Endothelial cell of umbilical vein (primary cell): ENCODE results near the gene TRIM34. TPM values are rescaled to one million over a fixed set of nuclear protein-coding genes. Genes with fewer than 3 reads are reported as not detected.

Source experiments
- BruUV-seq: library from RNA; stranded (reverse); fragments of 400-500 nt; replicated peaks from 2 replicates; lab custom pipeline; 2021; lab: Mats Ljungman, UMichigan
- CTCF ChIA-PET: fragments of 300-600, 350-600 bp; sonication (Branson Sonifier 250); formaldehyde crosslinking; loops from one replicate; lab custom pipeline; 2021; ENCODE audit warnings: antibody characterized with exemption, inconsistent platforms; lab: Charles Lee
- POLR2A ChIA-PET: fragments of 300-600, 350-600 bp; sonication (Branson Sonifier 250); formaldehyde crosslinking; loops from one replicate; lab custom pipeline; 2021; ENCODE audit warnings: antibody characterized with exemption, inconsistent platforms; lab: Charles Lee
- DNase-seq: peaks from one replicate; pipeline ENCODE4 v3.0.0-alpha.2; 2011; ENCODE audit warnings: low read depth, low spot score
- FAIRE-seq: peaks from 2 replicates; lab custom pipeline; 2011; peaks lifted over from hg19 to GRCh38; lab: Jason Lieb, UNC
- H2AFZ ChIP-seq: 2 replicates; pipeline ENCODE4 v1.6.0; 2012; ENCODE audit warnings: low read depth, low read length, control low read depth, inconsistent platforms
- H3K27ac ChIP-seq: 2 replicates; pipeline ENCODE4 v1.5.1; 2011; ENCODE audit warnings: low read depth, mild to moderate bottlenecking, control low read depth, low read length, moderate library complexity; ENCODE audit not compliant: insufficient read depth
- H3K27me3 ChIP-seq, 2 experiments: 2 replicates each; pipeline versions ENCODE4 v1.6.0 to v1.6.1; 2011; ENCODE audit warnings: low read length in 2 of 2, mixed read lengths in 1 of 2; ENCODE audit not compliant: control insufficient read depth in 2 of 2, insufficient read depth in 2 of 2
- H3K36me3 ChIP-seq, 2 experiments: 2 replicates in 1 of 2; 3 replicates in 1 of 2; pipeline ENCODE4 v1.5.1; 2011; ENCODE audit warnings: low read length in 2 of 2, mild to moderate bottlenecking in 1 of 2, moderate library complexity in 1 of 2; ENCODE audit not compliant: control insufficient read depth in 2 of 2, insufficient read depth in 2 of 2; ENCODE audit errors: extremely low read depth in 1 of 2
- H3K4me1 ChIP-seq: 3 replicates; pipeline ENCODE4 v1.5.1; 2011; ENCODE audit warnings: mild to moderate bottlenecking, low read length; ENCODE audit not compliant: control insufficient read depth, insufficient read depth; ENCODE audit errors: extremely low read depth
- H3K4me2 ChIP-seq: 2 replicates; pipeline ENCODE4 v1.6.1; 2011; ENCODE audit warnings: low read length, control low read depth, mixed read lengths; ENCODE audit not compliant: insufficient read depth
- H3K4me3 ChIP-seq, 3 experiments: fragments of 200-600 bp in 1 of 3; sonication (generic), shearing (Covaris generic) in 1 of 3; replicated peaks in 1 of 3; 2 replicates each; pipeline ENCODE4 v1.5.1; 2011 to 2016; ENCODE audit warnings: control low read depth in 3 of 3, low read length in 3 of 3, mild to moderate bottlenecking in 2 of 3, inconsistent platforms in 1 of 3, low read depth in 1 of 3, moderate library complexity in 1 of 3; ENCODE audit not compliant: insufficient read depth in 1 of 3
- H3K79me2 ChIP-seq: 2 replicates; pipeline ENCODE4 v1.6.0; 2012; ENCODE audit warnings: low read length, inconsistent platforms; ENCODE audit not compliant: control insufficient read depth, insufficient read depth
- H3K9ac ChIP-seq: replicated peaks from 2 replicates; pipeline ENCODE3; 2011; ENCODE audit warnings: low read length, control low read depth; ENCODE audit not compliant: insufficient read depth; ENCODE audit errors: extremely low read depth
- H3K9me1 ChIP-seq: replicated peaks from 3 replicates; pipeline ENCODE4 v1.6.0; 2011; ENCODE audit warnings: mild to moderate bottlenecking, low read length; ENCODE audit not compliant: control insufficient read depth, insufficient read depth; ENCODE audit errors: extremely low read depth
- H3K9me3 ChIP-seq: replicated peaks from 2 replicates; pipeline ENCODE4 v1.5.1; 2012; ENCODE audit warnings: low read length, inconsistent platforms; ENCODE audit not compliant: control insufficient read depth, insufficient read depth
- H4K20me1 ChIP-seq: replicated peaks from 2 replicates; pipeline ENCODE3; 2011; ENCODE audit warnings: mild to moderate bottlenecking, low read length; ENCODE audit not compliant: control insufficient read depth, insufficient read depth; ENCODE audit errors: extremely low read depth
- CTCF ChIP-seq, 2 donors: IDR thresholded peaks; 1 replicate in 1 of 2; 2 replicates in 1 of 2; pipeline ENCODE4 v1.5.1; 2011; ENCODE audit warnings: low read length in 2 of 2, mild to moderate bottlenecking in 2 of 2, moderate library complexity in 2 of 2, control low read depth in 1 of 2, inconsistent platforms in 1 of 2, low read depth in 1 of 2; ENCODE audit not compliant: insufficient read depth in 1 of 2; ENCODE audit errors: extremely low read depth in 1 of 2
- EZH2 ChIP-seq: IDR thresholded peaks from 2 replicates; pipeline ENCODE4 v1.6.1; 2012; ENCODE audit warnings: borderline replicate concordance, low read depth, mild to moderate bottlenecking, moderate library complexity, low read length, inconsistent platforms; ENCODE audit not compliant: severe bottlenecking
- FOS ChIP-seq: IDR thresholded peaks from 2 replicates; pipeline ENCODE4 v1.6.1; 2011; ENCODE audit warnings: mild to moderate bottlenecking, low read length, moderate library complexity, borderline replicate concordance; ENCODE audit not compliant: insufficient read depth
- GATA2 ChIP-seq: IDR thresholded peaks from 2 replicates; pipeline ENCODE4 v1.7.0; 2011; ENCODE audit warnings: low read depth, mild to moderate bottlenecking, moderate library complexity, mixed read lengths, low read length; ENCODE audit not compliant: insufficient read length, insufficient read depth
- JUN ChIP-seq: IDR thresholded peaks from 2 replicates; pipeline ENCODE4 v1.6.1; 2011; ENCODE audit warnings: borderline replicate concordance, low read depth; ENCODE audit not compliant: insufficient read length, insufficient read depth
- MYC ChIP-seq: IDR thresholded peaks from one replicate; pipeline ENCODE4 v1.6.1; 2011; ENCODE audit warnings: mild to moderate bottlenecking, low read depth, low read length
- POLR2A ChIP-seq: IDR thresholded peaks from 2 replicates; pipeline ENCODE4 v1.6.1; 2012; ENCODE audit warnings: low read depth, mild to moderate bottlenecking, control low read depth, low read length
- POLR2AphosphoS5 ChIP-seq: IDR thresholded peaks from 2 replicates; pipeline ENCODE4 v1.6.1; 2012; ENCODE audit warnings: low read depth, mild to moderate bottlenecking, control low read depth, low read length, moderate library complexity; ENCODE audit not compliant: insufficient read depth
- dilution Hi-C: fragments of 300-500 bp; cut with MboI; formaldehyde crosslinking; loops from one replicate; pipeline ENCODE4 v1.15.0; 2019; ENCODE audit warnings: low sequenced_read_pairs; ENCODE audit not compliant: extremely low pct_ligation_motif_present
- intact Hi-C: fragments of 100-400 bp; cut with micrococcal nuclease; formaldehyde crosslinking; loops from one replicate; pipeline ENCODE4 v1.10.0; 2022
- polyA plus RNA-seq, 4 experiments: library from polyadenylated mRNA; depleted of rRNA in 3 of 4; stranded (reverse) in 3 of 4; unstranded in 1 of 4; fragments of >200 nt; gene quantifications; 2 replicates each; pipeline versions ENCODE4 v1.2.1 to v1.2.3, GENCODE V29; 2011 to 2012; ENCODE audit warnings: missing spikeins in 1 of 4
- total RNA-seq: library from RNA; stranded (reverse); gene quantifications from 2 replicates; pipeline ENCODE4 v1.2.3, GENCODE V29; 2021
- TF ChIP-seq, protein P1 (sequence below): IDR thresholded peaks from 2 replicates; pipeline ENCODE4 v1.6.1; 2011; ENCODE audit not compliant: insufficient read depth, insufficient read length

The TRIM34 gene
- total and polyA plus RNA-seq, 2 donors (not counting 3 experiments of a cell fraction or from before 2014, with no cell fraction given), result 6.7 to 14.6 TPM

DNA sequence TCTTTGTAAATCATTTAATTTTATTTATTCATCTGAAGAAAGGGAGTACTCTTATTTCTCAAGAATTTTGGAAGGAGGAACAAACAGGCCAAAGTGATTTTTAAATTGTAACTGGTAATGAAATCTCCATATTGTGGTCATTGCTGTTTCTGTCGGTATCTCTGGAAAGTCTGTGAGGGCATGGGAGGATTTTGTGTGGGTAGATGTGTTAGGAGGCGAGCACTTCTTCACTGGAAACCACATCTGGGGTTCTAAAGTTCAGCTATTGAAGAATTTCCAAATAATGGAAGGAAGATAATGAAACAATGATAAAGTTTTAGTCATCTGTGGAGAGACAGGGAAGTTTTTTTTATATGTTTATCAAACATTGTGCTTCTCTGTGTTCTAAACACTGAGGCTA is 6.6 kb downstream of the TRIM34 start:
- TF ChIP-seq JUN (no peak), POLR2A (no peak), POLR2AphosphoS5 (no peak)
- FAIRE-seq (no peak), DNase-seq (no peak)
- Histone ChIP-seq H3K9me1 (no peaks in the 10 kb centered on the region), H3K9ac (no peak overlapping the region), H3K4me2 (no peak overlapping the region), H3K4me3 (no peak overlapping the region), H3K9me3 (no peaks in the 10 kb centered on the region), H3K27ac (no peak overlapping the region), H3K79me2 (no peaks in the 10 kb centered on the region), H4K20me1 (no peaks in the 10 kb centered on the region), H3K27me3 (no peaks in the 10 kb centered on the region), H3K36me3 (no peaks in the 10 kb centered on the region), H3K4me1 (no peaks in the 10 kb centered on the region), H2AFZ (no peak overlapping the region)
- no TSS peak for BruUV-seq
- dilution Hi-C loops, result no loop called here
- POLR2A ChIA-PET, result no interaction called here
- intact Hi-C loops, result no loop called here
- CTCF ChIA-PET, result no interaction called here

DNA sequence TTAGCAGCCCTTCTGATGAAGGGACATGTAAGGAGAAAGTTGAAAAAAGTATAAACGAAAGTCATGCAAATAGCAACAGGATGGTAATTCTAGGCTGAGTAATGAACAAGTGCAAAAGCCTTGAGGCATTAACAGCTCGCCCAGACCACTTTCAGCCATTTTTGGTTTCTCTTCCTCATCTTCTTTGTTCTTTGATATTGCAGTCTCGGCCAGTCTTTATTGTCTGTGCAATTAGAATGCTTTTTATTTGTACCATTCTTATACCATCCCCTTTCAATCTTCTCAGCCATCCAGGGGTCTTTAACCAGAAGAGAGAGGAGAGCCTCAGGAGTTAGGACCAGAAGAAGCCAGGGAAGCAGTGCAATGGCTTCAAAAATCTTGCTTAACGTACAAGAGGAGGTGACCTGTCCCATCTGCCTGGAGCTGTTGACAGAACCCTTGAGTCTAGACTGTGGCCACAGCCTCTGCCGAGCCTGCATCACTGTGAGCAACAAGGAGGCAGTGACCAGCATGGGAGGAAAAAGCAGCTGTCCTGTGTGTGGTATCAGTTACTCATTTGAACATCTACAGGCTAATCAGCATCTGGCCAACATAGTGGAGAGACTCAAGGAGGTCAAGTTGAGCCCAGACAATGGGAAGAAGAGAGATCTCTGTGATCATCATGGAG is 7.3 kb downstream of the TRIM34 start:
- Histone ChIP-seq H3K4me3 (no peak overlapping the region), H4K20me1 (no peaks in the 10 kb centered on the region), H3K4me2 (no peak overlapping the region), H3K79me2 (no peaks in the 10 kb centered on the region), H3K27ac (no peak overlapping the region), H3K9me3 (no peaks in the 10 kb centered on the region), H3K36me3 (no peaks in the 10 kb centered on the region), H3K9ac (no peak overlapping the region), H3K4me1 (no peaks in the 10 kb centered on the region), H2AFZ (no peak overlapping the region), H3K27me3 (no peaks in the 10 kb centered on the region), H3K9me1 (no peaks in the 10 kb centered on the region)
- intact Hi-C loops (no loop called here), dilution Hi-C loops (no loop called here)
- ChIA-PET POLR2A (no interaction called here), CTCF (no interaction called here)
- TF ChIP-seq, protein P1, sequence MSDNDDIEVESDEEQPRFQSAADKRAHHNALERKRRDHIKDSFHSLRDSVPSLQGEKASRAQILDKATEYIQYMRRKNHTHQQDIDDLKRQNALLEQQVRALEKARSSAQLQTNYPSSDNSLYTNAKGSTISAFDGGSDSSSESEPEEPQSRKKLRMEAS, result no peak
- TF ChIP-seq POLR2AphosphoS5, result no peak
- no peak for TF ChIP-seq GATA2
- TF ChIP-seq CTCF (IDR thresholded peaks at IDR 0.05; ENCODE audit: extremely low read depth in 1 of 2, insufficient read depth in 1 of 2, low read depth in 1 of 2, low read length in 2 of 2), result no peak
- TF ChIP-seq EZH2, result no peak
- no peak for TF ChIP-seq JUN
- TF ChIP-seq MYC, result no peak
- no peak for TF ChIP-seq FOS
- no peak for TF ChIP-seq POLR2A
- DNase-seq (no peak), FAIRE-seq (no peak)
- no TSS peak for BruUV-seq
